HG02840 (cell line): Measurements from ENCODE around the gene CDC25C.

Source experiments
- ATAC-seq: cut with Tn5 transposase; IDR thresholded peaks from one replicate; pipeline ENCODE4 v1.9.1; 2021; ENCODE audit warnings: mild to moderate bottlenecking, moderate library complexity, moderate number of reproducible peaks; ENCODE audit not compliant: unreplicated experiment, low FRiP score

Gene CDC25C

GRCh38 chr5:138240650-138241385 lies 90.8 kb downstream of the CDC25C start:
- no peak for ATAC-seq

- no peak for ATAC-seq
These were observed 93.6 kb downstream of the CDC25C start for GRCh38 chr5:138238034-138238433.
